CD4-positive, alpha-beta T cell treated with Interleukin-12 subunit alpha and Interleukin-12 subunit beta, for 1 hour (primary cell): ENCODE measurements around the gene HIP1R.

Experiments
- DNase-seq: peaks from one replicate; pipeline ENCODE4 v3.0.0-alpha.2; 2020

The HIP1R gene

GRCh38 chr12:122830517-122831214 is 4.6 kb upstream of the HIP1R start:
- no peak for DNase-seq

- no peak for DNase-seq
Measured at GRCh38 chr12:122834104-122834920, 945 bp upstream of the HIP1R start.

GRCh38 chr12:122835750-122836026 is 431 bp downstream of the HIP1R start:
- DNase-seq, result peak; percentile 17

- DNase-seq, result peak; percentile 50
Measured at GRCh38 chr12:122836027-122836921, 1.0 kb downstream of the HIP1R start.

- DNase-seq, result no peak
Measured at GRCh38 chr12:122837306-122838265, 2.3 kb downstream of the HIP1R start.

GRCh38 chr12:122838841-122839240 is 3.6 kb downstream of the HIP1R start:
- DNase-seq, result no peak

- no peak for DNase-seq
Measured at GRCh38 chr12:122839907-122840554, 4.8 kb downstream of the HIP1R start.

- DNase-seq, result no peak
Measured at GRCh38 chr12:122840580-122841513, 5.6 kb downstream of the HIP1R start.

GRCh38 chr12:122841544-122842321 is 6.5 kb downstream of the HIP1R start:
- DNase-seq, result no peak

- DNase-seq, result no peak
Measured at GRCh38 chr12:122842505-122843405, 7.5 kb downstream of the HIP1R start.

GRCh38 chr12:122843455-122843854 is 8.2 kb downstream of the HIP1R start:
- no peak for DNase-seq

GRCh38 chr12:122844366-122844971 is 9.2 kb downstream of the HIP1R start:
- DNase-seq, result no peak

- DNase-seq, result no peak
Measured at GRCh38 chr12:122845041-122845864, 10.0 kb downstream of the HIP1R start.

GRCh38 chr12:122845865-122846621 is 10.8 kb downstream of the HIP1R start:
- no peak for DNase-seq

- no peak for DNase-seq
Measured at GRCh38 chr12:122846622-122847515, 11.6 kb downstream of the HIP1R start.

- DNase-seq, result no peak
Measured at GRCh38 chr12:122847516-122847836, 12.2 kb downstream of the HIP1R start.
